ENCODE results near the gene LRIG1.

Gene LRIG1

GRCh38 chr3:66416556-66417304, 84.1 kb downstream of the LRIG1 start:
- DNase-seq: no peak

- no peak for DNase-seq
Measured at GRCh38 chr3:66415867-66416428, 84.9 kb downstream of the LRIG1 start.

- no peak for DNase-seq
Measured at GRCh38 chr3:66414846-66415245, 86.0 kb downstream of the LRIG1 start.

GRCh38 chr3:66413151-66413751, 87.6 kb downstream of the LRIG1 start:
- no peak for DNase-seq

- no peak for DNase-seq
Measured at GRCh38 chr3:66411961-66412887, 88.6 kb downstream of the LRIG1 start.

GRCh38 chr3:66411474-66411873, 89.3 kb downstream of the LRIG1 start:
- no peak for DNase-seq

GRCh38 chr3:66410976-66411375, 89.8 kb downstream of the LRIG1 start:
- DNase-seq: no peak

GRCh38 chr3:66409771-66410754, 90.8 kb downstream of the LRIG1 start:
- DNase-seq: no peak

GRCh38 chr3:66407611-66408218, 93.1 kb downstream of the LRIG1 start:
- DNase-seq: peak; percentile 58

GRCh38 chr3:66406831-66407610, 93.8 kb downstream of the LRIG1 start:
- DNase-seq: no peak

GRCh38 chr3:66406163-66406562, 94.7 kb downstream of the LRIG1 start:
- no peak for DNase-seq

GRCh38 chr3:66405701-66406091, 95.1 kb downstream of the LRIG1 start:
- no peak for DNase-seq

- no peak for DNase-seq
Measured at GRCh38 chr3:66404903-66405700, 95.7 kb downstream of the LRIG1 start.

GRCh38 chr3:66404197-66404596, 96.6 kb downstream of the LRIG1 start:
- DNase-seq: no peak

- DNase-seq: no peak
Measured at GRCh38 chr3:66403323-66403990, 97.4 kb downstream of the LRIG1 start.

- no peak for DNase-seq
Measured at GRCh38 chr3:66402596-66403290, 98.1 kb downstream of the LRIG1 start.

- DNase-seq: no peak
Measured at GRCh38 chr3:66401675-66402491, 98.9 kb downstream of the LRIG1 start.

GRCh38 chr3:66401157-66401550, 99.7 kb downstream of the LRIG1 start:
- no peak for DNase-seq

All from RPMI8226 (cell line).